HG03342 (cell line): ENCODE results near the gene CTR9.

Source experiments
- ATAC-seq: cut with Tn5 transposase; IDR thresholded peaks from one replicate; pipeline ENCODE4 v1.9.1; 2021; ENCODE audit warnings: mild to moderate bottlenecking, moderate library complexity; ENCODE audit not compliant: unreplicated experiment

Gene CTR9

GRCh38 chr11:10742460-10743208 lies 8.4 kb upstream of the CTR9 start:
- ATAC-seq: no peak

- ATAC-seq: no peak
These were observed 7.6 kb upstream of the CTR9 start for GRCh38 chr11:10743354-10744000.

- no peak for ATAC-seq
These were observed 6.8 kb upstream of the CTR9 start for GRCh38 chr11:10744206-10744605.

GRCh38 chr11:10746871-10747270 lies 4.2 kb upstream of the CTR9 start:
- ATAC-seq: no peak

GRCh38 chr11:10747733-10748132 lies 3.3 kb upstream of the CTR9 start:
- ATAC-seq: no peak

GRCh38 chr11:10749476-10749875 lies 1.6 kb upstream of the CTR9 start:
- no peak for ATAC-seq

GRCh38 chr11:10751581-10751940 lies 515 bp downstream of the CTR9 start:
- ATAC-seq: no peak

- ATAC-seq: no peak
These were observed 1.0 kb downstream of the CTR9 start for GRCh38 chr11:10752061-10752460.

- ATAC-seq: no peak
These were observed 1.4 kb downstream of the CTR9 start for GRCh38 chr11:10752486-10752885.

GRCh38 chr11:10758957-10759356 lies 7.9 kb downstream of the CTR9 start:
- no peak for ATAC-seq

GRCh38 chr11:10761085-10761698 lies 10.1 kb downstream of the CTR9 start:
- ATAC-seq: no peak

GRCh38 chr11:10762185-10762584 lies 11.1 kb downstream of the CTR9 start:
- peak; percentile 82 for ATAC-seq

GRCh38 chr11:10762913-10763421 lies 11.9 kb downstream of the CTR9 start:
- ATAC-seq: no peak

- no peak for ATAC-seq
These were observed 12.7 kb downstream of the CTR9 start for GRCh38 chr11:10763766-10764165.

- no peak for ATAC-seq
These were observed 13.4 kb downstream of the CTR9 start for GRCh38 chr11:10764412-10764811.

- ATAC-seq: no peak
These were observed 19.7 kb downstream of the CTR9 start for GRCh38 chr11:10770626-10771254.

- ATAC-seq: no peak
These were observed 20.4 kb downstream of the CTR9 start for GRCh38 chr11:10771457-10771856.

- no peak for ATAC-seq
These were observed 23.8 kb downstream of the CTR9 start for GRCh38 chr11:10774811-10775210.

GRCh38 chr11:10777393-10777793 lies 26.3 kb downstream of the CTR9 start:
- ATAC-seq: no peak

- no peak for ATAC-seq
These were observed 26.8 kb downstream of the CTR9 start for GRCh38 chr11:10777806-10778205.

GRCh38 chr11:10778217-10778970 lies 27.3 kb downstream of the CTR9 start:
- no peak for ATAC-seq
